GM23248 (cell line): Measurements from ENCODE around the gene LSAMP.

Experiments
- EZH2 ChIP-seq: fragments of 200-600 bp; sonication (generic); IDR thresholded peaks from 2 replicates; pipeline ENCODE4 v1.6.1; 2018; ENCODE audit warnings: antibody characterized with exemption, mild to moderate bottlenecking; ENCODE audit not compliant: insufficient read depth, poor library complexity, severe bottlenecking
- EZH2phosphoT487 ChIP-seq: fragments of 200-600 bp; sonication (generic); IDR thresholded peaks from 2 replicates; pipeline ENCODE4 v1.6.1; 2018; ENCODE audit warnings: antibody characterized with exemption, moderate library complexity, mild to moderate bottlenecking, low read depth; ENCODE audit not compliant: insufficient read depth

DNA sequence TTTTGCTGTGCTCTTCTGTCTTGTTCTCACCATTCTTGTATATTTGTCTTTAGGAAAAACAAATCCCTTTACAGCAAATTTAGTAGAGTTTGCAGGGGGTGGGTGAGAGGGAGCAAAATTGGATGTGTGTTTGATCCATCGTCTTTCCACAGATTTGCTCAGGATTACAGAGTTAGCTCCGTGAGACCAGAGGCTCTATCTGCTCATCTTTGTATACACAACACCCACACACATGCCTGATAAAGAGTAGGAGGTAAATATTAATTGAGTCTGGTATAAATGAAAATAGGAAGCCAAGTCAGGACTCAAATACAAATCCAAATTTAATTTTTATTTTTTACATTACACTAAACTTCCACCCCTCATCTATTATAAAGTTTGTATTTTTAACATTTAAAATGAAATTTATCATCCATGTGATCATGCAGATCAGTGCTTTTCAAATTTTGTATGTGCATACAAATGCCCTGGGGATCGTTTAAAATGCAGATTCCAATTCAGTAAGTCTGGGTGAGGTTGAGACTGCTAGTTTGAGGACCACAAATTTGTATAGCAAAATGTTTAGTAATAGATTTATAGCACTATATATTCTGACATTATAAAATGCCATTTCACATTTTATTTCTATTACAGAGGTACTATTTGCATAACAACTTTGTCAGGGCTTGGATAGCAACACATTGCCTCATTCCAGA lies 326.7 kb downstream of the LSAMP start:
- TF ChIP-seq EZH2 (no peak), EZH2phosphoT487 (no peak)
